Stimulated activated naive CD4-positive, alpha-beta T cell treated with Interleukin-2 at 50 U/mL for 16 hours (primary cell): ENCODE data around the gene SSX2IP.

Experiments used
- DNase-seq: peaks from one replicate; lab custom pipeline; 2025; lab: John Stamatoyannopoulos, UW

SSX2IP gene

DNA sequence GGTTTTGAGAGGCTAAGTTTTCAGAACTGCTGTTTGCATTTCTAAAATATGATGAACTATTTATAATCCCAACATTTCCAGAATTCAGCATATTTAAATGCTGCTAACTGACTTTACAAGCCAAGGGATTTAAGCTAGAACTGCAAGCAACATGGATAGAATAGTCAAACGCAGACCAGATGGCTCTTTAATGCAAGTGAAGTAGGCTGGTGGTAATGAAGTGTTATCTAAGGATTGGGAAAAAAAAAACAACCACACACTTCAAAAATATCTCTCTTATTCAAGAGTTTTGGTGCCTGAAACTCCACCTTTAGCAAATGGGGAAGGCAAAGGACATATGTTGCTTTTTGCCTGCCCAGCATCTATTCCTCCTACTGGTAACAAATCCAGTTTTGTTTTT, 20.9 kb upstream of the SSX2IP start:
- no peak for DNase-seq

DNA sequence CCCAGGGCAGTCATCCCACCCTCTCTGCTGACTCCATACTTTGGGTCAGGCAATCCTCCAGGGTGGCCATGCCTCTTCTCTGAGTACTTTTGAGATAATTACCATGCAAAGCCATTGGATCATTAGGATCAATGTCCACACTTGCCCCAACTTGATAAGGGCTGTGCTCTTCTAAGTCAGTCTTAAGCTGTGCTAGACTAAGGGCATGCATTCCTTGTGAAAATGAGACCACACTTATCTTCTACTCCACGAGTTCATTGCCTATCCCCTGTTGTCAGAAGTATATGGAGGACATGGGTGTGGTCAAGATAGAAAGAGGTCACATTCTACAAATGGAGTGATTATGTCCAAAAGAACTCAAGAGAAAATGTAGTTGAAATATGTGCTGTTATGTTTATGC, 18.9 kb upstream of the SSX2IP start:
- no peak for DNase-seq

- no peak for DNase-seq
Measured at GRCh38 chr1:84708031-84708430, 17.8 kb upstream of the SSX2IP start.

GRCh38 chr1:84705513-84705912, 15.3 kb upstream of the SSX2IP start:
- no peak for DNase-seq

- no peak for DNase-seq
Measured at GRCh38 chr1:84704872-84705417, 14.7 kb upstream of the SSX2IP start.

DNA sequence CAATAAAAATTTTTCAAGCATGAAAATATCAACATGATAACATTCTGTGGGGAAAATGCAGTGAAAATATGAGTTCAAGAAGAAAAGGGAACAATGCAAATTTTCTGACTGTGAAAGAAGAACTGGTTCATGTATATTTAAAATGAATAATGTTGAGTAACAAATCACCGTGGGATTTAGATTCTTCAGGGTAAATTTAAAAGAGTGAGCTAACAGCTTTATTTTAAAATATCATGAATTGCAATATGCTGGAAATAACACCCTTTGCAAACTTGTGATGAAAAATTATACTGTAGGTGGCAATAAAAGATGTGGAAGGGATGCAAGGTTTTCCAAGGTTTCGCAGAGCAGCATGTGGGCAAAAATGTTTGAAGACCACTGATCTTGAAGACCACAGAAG, 13.2 kb upstream of the SSX2IP start:
- DNase-seq = no peak

DNA sequence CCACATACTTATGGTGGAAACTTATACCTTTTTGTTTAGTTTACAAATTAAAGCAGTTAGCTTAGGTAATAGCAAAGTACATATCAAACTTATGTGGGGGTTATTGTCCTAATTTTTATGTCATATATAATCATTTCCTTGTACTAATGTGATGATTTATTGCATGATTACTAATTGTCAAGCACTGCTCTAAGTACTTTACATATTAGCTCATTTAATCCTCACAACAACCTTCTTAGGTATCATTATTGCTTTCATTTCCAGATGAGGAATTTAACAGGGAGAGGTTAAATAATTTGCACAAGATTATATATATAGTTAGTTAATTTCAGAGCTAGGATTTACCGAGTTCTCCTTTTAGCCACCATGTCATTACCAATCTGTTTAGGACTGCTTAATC, 11.9 kb upstream of the SSX2IP start:
- no peak for DNase-seq

DNA sequence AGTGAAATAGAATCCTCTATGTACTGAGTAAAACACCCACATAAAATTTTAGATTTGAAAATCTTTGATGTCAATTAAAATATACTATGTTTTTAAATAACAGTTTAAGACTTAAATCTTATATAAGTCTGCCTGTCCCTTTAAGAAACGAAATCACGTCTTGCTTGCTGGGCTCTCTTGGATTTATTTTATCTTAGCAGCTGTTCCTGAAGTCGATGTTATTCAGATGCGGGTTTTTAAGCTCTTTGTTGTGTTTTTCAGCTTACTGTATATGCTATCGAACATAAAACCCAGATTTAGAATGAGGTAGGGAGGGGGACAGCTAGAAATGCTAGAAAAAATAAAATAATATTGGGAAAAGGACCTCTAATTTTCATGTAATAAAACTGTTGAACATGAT, 11.1 kb upstream of the SSX2IP start:
- DNase-seq = no peak

GRCh38 chr1:84700070-84700469, 9.8 kb upstream of the SSX2IP start:
- no peak for DNase-seq

GRCh38 chr1:84698151-84699110, 8.2 kb upstream of the SSX2IP start:
- DNase-seq = no peak

DNA sequence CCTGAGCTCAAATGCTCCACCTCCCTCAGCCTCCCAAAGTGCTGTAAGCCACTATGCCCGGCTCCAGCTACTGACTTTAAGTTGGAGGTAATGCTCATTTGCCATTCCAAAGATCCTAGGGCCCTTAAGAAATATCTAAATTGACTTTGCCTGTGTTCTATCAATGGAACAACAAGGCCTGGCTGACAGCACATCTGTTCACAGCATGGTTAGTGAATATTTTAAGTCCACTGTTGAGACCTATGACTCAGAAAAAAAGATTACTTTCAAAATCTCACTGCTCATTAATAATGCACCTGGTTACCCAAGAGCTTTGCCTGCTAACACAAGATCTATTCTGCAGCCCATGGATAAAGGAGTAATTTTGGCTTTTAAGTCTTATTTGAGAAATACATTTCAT, 3.5 kb upstream of the SSX2IP start:
- DNase-seq = no peak

- DNase-seq = no peak
Measured at GRCh38 chr1:84693005-84693404, 2.7 kb upstream of the SSX2IP start.

DNA sequence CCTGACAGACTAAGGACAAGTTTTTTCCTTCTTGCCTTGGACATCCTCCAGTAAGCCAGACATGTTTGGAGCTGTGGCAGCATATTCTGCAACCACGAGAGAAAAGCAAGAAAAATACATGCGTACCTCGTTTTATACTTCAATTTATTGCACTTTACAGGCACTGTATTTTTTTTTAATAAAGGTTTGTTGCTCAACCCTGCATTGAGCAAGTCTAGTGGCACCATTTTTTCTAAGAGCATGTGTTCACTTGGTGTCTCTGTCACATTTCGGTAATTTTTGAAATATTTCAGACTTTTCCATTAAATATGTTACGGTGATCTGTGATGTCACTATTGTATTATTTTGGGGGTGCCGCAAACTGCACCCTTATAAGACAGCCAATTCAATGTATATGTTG, 2.1 kb upstream of the SSX2IP start:
- DNase-seq = no peak

- no peak for DNase-seq
Measured at GRCh38 chr1:84691122-84691783, 992 bp upstream of the SSX2IP start.

- DNase-seq = peak; percentile 66
Measured at GRCh38 chr1:84689514-84690396, 506 bp downstream of the SSX2IP start.

GRCh38 chr1:84688463-84689061, 1.7 kb downstream of the SSX2IP start:
- DNase-seq = no peak

DNA sequence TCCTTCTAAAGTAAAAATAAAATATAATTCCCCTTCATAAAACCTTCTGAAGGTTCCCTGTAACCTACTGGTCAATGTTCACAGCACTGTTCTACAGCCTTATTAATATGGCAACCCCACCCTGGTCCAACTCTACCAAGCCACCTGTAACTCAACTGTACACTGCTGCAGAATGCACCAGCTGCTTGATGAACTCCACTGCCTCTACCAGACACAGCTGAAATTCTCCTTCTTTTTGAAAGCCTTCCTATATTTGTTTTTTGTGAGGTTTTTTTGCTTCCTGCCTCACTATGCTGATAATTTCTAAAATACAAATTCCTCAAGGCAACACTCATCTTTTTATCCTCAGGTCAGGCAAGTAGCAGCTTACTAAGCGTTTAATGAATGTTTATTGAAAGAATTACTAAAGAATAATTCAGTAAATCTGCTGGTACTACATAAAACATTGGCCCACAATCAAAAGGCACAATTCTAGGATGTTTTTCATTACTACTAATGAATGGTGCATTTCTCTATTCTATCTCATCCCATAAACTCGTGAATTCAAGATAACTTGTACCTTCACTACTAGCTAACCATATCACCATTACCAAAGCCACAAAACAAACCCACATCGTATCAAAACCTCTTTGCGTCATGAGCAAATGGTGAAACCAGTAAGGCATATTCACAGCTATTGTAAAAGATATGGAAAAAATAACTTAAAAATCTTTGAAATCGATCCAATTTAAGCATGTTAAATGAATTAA, 2.4 kb downstream of the SSX2IP start:
- no peak for DNase-seq

GRCh38 chr1:84686223-84686622, 4.0 kb downstream of the SSX2IP start:
- DNase-seq = no peak

DNA sequence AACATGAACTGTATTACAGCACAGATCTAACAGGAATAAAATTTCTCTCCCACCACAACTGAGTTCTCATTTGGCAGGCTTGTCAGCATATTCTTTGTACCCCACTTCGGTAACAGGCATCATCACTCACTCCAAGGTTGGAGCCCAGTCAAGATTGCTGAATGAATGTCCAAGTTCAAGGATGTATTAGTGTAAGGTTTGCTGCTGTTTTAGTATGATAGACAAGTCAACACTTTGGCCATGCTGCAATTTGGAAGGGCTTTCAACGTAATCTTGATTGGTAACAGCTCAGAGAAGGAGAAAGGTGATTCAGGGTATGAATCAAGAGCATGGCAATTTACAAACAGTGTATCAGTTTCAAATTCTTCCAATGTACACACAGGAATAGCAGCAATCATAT, 6.8 kb downstream of the SSX2IP start:
- no peak for DNase-seq

GRCh38 chr1:84682047-84682446, 8.2 kb downstream of the SSX2IP start:
- no peak for DNase-seq
